ENCODE data around the gene VAPB.

Gene VAPB

DNA sequence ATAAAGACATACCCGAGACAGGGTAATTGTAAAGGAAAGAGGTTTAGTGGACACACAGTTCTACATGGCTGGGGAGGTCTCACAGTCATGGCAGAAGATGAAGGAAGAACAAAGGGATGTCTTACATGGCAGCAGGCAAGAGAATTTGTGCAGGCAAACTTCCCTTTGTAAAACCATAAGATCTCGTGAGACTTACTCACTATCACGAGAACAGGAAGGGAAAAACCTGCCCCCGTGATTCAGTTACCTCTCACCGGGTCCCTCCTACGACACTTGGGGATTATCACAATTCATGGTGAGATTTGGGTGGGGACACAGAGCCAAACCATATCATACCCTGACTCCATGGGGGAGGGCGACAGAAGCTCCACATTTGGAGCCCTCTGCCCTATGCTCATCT, 7.4 kb upstream of the VAPB start:
- DNase-seq: no peak

DNA sequence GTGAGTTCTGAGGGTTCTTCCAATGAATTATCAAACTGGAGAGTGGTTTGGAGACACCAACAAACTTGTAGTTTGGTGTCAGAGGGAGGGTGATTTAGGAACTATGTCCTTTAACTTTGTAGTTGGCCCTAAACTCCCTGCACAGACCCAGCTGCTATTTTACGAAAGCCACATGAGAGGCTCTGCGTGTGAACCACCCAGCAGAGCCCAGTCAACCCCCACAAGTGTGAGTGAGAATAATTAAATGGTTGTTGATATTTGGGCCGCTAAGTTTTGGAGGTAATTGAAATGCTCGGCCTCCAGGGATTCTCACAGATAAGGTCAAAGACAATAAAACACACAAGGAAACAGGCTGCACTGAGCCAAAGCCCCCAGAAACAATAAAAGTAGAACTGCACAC, 6.9 kb upstream of the VAPB start:
- no peak for DNase-seq

DNA sequence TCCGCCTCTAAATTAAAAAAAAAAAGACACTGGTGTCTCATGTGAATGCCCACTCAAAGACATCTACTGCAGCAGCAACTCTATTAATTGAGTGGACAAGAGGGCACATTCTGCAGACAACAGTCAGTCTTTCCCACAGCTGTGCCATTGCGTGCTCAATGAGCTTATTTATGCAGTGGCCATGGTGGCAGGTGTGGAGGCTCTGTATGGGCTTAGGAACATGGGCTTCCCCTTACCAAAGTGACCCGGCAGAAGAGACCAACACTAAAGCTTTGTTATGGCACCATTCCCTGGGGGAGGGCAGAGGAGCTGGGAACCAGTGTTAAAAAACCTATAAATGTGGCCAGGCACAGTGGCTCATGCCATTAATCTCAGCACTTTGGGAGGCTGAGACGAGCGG, 4.2 kb upstream of the VAPB start:
- no peak for DNase-seq

DNA sequence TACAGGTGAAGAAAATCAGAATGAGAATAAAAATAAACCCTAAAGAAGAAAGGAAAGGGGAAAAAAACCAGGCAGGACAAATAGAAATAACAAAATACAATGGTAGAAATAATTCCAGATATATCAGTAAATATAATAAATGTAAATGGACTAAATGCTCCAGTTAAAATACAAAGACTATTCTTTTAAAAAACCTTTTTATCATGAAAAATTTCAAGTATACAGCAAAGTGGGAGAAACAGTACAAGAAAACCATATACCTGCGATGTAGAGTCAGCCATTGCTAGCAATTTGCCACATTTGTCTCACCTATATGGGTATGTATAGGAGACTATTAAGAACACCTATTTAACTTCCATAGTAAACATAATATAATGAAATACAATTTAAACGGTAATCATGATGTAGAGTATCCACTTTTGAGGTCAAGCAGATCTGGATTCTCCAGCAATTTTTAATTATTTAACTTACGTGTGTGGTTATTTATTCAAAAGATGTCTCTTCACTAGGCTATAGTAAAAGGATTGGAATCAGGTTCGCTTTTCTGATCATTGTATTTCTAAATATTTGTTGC, 914 bp upstream of the VAPB start:
- no peak for DNase-seq

DNA sequence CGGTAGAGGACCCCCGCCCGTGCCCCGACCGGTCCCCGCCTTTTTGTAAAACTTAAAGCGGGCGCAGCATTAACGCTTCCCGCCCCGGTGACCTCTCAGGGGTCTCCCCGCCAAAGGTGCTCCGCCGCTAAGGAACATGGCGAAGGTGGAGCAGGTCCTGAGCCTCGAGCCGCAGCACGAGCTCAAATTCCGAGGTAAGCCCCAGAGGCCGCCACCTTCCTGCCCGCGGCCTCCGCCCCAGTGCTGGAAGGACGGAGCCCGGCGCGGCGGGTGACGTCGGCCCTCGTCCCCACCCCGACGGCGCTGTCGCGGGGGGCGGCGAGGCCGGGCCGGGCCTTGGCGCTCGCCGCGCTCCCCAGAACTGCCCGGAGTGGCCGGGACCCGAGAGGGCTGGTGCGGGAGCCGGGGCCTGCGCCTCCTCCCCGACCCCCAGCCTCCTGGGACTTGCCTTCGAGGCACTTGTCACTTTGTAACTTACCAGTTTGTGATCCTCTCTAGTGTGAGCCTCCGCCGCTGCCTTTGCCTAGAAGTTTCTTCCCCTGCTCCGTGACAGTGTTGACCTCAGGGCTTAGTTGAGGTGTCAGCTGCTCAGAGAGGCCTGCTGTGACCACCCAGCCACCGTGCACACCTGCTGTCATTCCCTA, 417 bp downstream of the VAPB start:
- DNase-seq: peak; percentile 61

DNA sequence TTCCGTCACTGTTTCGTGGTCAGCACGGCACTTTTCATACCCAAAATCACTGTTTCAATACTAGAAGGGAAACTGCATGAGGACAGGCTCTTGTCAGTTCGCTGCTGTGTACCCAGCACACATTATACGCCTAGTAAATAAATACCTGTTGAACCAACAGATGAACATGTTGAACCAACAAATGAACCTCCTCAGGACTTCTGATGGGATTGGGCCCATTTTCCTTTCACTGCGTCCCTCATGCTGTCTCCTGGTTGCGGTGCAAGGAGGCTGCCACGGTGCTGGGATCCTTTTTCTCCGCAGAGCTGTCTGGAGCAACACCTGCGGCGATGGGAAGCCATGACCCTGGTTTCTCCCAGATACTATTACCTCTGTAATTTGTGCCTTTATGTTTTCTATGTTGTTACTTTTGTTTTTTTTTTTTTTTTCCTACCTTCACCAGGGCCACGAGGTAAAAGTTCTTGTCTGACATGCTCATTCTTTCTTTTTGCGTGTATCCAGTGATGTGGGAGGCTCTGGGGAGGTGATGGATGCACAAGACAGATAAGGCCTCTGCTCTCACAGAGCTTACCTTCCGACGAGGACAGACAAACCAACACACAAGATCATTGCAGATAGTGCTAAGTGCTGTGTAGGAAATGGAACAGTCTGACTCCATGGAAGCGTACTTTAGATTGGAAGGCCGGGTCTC, 1.1 kb downstream of the VAPB start:
- no peak for DNase-seq

DNA sequence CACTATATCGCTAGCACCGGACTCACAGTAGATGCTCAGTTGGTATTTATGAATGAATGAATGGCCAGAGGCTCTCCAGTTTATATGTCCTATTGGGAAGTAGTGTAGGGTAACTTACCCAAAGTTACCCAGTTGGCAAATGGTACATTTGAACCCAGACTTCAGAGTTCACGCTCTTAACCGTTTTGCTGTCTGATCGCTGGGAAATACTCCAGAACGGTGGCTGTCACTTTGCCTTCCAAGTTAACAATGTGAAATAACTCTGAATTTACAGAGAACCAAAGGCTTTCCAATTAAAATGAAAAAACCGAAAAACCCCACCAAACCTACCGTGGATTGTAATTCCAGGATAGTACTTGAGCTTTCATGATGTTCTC, 1.6 kb downstream of the VAPB start:
- DNase-seq: no peak

DNA sequence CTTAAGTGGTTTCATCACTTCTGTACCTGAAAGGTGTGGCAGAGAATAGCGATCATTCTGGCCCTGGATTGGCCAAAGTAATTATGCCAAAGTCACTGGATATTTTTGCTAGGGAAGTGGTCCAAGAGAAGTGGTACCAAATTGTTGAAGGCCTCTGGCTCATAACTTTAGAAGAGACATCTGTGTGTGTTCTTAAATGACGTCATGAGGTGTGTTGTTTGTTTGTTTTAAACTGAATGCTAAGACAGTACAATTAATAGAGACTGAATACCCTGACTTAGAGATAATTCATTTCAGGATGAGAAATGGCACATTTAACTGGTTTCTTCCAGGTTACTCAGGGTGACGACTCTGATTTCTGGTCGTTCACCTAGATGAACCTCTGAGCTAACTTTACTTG, 3.3 kb downstream of the VAPB start:
- no peak for DNase-seq

DNA sequence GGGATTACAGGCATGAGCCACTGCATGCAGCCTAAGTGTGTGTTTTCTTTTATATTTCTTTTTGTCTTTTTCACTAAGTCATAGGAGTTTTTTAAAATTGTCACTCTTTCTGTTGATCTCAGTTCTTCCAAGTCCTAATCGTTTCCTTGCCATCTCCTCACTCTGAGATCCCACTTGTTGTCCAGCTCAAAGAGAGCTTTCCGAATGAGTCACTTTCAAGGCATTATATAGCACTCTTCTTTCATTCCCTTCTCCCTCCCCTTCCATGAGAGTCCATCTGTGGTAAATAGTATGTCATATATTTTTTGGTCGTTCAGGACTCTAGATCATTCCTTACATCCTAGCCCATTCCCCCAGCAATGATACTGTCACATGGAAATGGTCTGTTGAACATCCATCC, 4.3 kb downstream of the VAPB start:
- no peak for DNase-seq

DNA sequence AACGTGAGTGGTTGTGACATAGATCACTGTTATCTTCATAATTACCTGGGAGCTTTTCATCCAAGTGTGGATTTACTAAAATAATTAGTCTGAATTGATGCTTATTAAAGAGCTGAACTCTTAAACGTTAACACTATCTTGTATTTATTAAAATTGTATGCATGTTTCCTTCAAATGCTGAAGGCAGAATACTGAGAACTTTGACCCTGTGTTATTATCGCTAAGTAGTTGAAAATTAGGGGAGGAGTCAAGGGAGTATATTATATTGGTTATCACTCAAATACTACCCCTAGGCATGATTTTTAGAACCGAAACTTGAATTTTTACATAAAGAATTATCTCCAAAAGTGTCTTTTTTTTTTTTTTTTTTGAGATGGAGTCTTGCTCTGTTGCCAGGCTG, 5.8 kb downstream of the VAPB start:
- no peak for DNase-seq

DNA sequence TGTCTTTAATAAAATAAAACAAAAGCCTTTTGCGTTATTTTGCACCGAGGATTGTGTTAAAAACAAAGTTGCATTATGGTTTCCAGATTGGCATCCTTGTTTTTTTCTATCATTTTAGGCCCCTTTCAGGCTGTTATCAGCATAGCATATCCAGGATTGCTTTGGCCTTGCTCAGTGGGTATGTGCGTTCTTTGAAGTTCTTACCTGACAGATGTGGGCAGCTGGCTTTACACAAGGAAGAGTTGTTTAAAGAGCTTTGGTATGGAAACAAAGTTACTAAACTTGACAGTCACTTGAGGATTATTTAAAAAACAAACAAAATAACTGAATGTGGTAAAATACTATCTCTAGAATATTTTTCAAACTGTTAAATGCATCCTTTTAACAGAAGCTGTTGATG, 6.6 kb downstream of the VAPB start:
- no peak for DNase-seq

DNA sequence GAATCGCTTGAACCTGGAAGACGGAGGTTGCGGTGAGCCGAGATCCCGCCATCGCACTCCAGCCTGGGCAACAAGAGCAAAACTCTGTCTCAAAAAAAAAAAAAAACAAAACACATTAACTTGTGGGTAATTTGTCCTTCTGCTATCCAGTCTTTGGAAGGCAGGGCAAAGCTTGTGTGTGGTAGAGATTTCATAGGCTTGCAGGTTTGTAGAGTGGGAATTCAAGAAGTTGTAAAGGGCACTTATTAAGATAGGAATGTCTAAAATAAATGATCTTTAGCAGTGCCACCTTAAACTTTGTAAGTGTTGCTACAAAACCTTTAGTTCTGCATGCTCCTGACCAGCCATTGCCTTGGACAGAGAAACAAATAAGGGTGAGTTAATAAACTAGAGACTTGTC, 8.4 kb downstream of the VAPB start:
- DNase-seq: no peak

DNA sequence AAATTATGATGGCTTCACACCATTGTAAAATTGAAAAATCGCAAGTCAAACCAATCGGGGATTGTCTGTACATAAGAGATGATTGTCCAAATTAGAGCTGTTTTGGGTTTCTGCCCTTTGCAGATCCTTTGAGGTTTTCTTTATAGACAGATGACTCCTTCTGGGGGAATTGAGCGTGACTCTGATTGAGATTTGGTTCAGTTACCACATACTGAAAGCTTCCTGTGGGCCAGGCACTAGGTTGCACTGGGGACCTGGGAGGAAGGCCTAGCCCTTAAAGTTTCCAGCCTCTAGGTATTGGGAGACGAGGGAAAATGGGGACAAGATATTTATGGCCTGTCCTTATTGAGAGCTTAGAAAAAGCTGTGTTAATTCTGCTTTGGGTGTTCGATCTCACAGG, 9.2 kb downstream of the VAPB start:
- no peak for DNase-seq

DNA sequence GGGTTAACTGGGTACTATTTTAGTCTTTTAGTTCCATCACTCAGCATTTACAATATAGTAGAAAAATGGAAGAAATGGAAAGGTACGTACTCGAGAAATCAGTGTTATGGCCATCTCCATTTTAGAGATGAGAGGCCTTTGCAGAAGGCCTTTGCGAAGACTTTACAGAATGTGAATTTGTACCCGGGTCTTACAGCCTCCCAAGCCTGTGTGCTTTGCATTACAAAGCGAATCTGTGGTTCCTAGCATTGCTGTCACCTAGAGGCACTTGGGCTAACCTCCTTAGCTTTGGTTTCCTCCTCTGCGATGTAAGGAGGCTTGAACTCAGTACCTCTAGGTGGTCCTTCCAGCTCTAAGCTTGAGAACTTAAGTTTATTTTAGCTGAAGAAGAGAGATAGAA, 10.9 kb downstream of the VAPB start:
- DNase-seq: no peak

DNA sequence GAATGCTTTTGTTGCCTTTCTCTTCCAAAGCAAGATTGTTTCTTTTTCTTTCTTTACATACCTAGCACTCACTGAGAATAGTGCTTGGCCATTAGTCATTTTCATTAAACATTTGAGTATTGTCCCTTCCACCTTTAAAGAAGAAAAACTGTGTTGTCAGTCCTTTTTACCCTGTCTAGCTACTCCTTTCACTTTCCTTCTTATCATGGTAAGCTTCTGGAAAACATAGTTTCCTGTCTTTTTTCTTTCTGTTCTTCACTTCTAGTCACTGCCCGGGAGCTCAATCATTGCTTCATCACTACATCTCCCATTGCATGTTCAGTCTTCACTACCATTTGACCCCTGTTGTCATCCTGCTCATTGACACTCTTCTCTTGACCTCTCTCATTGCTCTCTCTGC, 12.1 kb downstream of the VAPB start:
- DNase-seq: peak; percentile 67

DNA sequence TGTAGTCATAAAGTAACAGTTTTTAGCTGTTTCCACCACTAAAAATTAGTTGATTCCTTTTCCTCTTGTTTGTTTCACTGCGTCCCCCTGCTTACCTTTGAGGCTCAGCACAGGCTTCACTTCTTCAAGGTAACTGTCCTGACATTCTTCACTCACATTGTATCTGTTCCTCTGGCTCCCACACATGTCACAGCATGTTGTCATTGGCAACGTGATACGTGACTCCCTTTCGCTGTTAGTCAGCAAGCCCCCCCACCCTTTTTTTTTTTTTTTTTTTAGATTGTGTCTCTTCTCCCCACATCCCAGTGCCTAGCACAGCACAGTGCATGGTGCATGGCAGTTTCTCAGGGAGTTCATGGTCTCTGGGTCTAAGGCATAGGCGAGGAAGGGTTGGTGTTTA, 13.3 kb downstream of the VAPB start:
- no peak for DNase-seq

DNA sequence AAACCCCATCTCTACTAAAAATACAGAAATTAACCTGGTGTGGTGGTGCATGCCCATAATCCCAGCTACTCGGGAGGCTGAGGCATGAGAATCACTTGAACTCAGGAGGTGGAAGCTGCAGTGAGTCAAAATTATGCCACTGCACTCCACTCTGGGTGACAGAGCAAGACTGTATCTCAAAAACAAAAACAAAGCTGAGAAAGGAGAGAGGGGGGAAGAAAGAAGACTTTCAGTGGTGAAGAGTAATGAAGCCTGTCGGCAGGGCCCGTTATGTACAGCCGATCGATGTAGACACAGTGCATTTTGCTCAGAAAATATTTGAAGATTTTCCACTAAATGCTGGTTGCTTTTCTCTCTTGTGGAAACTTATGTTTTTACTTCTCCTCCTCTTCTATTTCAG, 13.8 kb downstream of the VAPB start:
- no peak for DNase-seq

DNA sequence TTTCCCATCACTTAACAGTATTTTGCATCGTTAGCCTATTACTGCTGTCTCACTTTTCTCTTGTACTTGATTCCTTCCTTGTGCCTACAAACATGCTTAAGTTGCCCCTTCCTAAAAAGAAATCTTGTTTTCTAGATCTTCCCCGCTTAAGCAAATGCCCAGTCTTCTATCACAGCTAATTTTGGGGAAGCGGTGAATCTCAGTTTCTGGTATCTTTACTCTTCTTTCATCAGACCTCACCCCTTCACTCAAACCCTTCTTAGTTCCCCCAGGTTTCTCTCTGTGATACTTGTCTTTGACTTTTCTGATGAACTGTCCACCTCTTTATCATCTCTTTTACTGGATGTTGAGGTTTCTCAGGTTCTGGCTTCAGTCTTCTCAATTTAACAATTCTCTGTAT, 14.2 kb downstream of the VAPB start:
- DNase-seq: no peak

DNA sequence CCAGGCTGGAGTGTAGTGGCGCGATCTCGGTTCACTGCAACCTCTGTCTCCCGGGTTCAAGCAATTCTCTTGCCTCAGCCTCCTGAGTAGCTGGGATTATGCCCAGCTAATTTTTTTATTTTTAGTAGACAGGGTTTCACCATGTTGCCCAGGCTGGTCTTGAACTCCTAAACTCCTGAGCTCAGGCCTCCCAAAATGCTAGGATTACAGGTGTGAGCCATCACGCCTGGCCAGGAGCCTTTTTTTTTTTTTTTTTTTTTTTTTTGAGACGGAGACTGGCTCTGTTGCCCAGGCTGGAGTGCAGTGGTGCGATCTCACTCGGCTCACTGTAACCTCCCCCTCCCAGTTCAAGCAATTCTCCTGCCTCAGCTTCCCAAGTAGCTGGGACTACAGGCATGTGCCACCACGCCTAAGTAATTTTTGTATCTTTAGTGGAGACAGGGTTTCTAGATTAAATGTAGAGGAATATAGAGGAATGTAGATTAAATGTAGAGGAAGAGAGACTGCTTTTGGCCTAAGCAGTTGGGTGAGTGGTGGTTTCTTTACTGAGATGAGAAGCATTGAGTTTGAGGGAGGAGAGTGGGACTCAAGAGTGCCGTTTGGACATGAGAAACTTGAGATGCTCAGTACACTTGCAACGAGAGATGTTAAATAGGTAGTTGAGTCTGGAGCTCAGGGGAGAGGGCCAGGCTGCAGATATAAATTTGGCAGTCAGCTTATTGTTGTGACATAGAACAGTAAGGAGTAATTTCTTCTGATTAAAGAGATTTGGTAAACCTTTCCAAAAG, 16.7 kb downstream of the VAPB start:
- no peak for DNase-seq

DNA sequence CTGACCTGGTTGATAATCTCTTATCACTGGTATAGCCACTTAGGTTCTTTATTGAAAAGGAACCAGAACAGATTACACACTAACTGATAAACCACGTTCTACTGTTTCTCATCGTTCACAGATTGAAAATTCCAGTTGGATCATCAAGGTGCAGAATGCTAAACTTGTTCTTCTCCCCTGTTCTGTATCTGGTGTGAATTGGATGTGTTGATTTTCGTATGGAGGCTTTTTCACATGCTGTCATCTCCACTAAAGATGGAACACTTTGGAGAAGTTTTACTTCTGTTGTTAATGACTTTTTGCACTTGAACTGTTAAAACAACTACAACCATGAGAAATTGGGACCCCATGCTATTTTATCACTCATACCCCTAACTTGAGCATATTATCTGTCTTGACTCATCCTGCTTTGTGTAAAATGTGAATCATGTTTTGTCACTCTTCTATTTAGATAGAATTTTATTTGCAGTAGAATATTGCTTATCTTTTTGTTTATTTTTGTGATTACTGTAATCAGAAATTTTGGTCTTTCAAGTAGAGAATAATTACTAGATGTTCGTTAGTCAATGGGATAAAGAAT, 17.5 kb downstream of the VAPB start:
- DNase-seq: no peak

DNA sequence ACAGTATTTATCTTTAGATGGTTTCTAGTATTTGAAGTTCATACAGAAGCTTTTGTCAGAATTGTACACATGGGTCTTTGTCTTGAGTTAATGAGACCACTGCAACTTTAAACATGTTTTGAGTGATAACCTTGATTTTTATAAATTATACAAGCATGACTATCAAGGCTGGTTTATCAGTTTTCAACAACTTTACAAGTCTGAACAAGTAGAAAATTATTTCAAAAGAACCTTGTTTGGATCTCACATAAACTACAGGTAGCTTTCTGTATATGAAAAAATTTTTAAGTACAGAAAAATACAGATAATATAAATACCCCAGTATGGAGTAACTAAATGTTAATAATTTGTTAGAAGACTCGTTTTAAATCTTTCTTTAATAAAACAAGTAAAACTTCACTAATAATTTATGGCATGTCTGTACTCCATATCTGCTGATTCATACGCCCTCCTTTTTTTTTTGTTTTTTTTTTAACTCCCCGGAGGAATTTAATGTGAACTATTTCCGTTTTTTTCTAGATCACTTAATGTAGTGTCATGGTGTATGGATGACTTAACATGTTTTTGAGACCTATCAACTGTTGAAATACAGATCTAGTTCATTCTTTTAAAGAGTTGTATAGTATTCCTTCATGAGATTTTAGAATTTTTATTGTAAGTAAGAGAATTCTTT, 18.3 kb downstream of the VAPB start:
- peak; percentile 54 for DNase-seq

DNA sequence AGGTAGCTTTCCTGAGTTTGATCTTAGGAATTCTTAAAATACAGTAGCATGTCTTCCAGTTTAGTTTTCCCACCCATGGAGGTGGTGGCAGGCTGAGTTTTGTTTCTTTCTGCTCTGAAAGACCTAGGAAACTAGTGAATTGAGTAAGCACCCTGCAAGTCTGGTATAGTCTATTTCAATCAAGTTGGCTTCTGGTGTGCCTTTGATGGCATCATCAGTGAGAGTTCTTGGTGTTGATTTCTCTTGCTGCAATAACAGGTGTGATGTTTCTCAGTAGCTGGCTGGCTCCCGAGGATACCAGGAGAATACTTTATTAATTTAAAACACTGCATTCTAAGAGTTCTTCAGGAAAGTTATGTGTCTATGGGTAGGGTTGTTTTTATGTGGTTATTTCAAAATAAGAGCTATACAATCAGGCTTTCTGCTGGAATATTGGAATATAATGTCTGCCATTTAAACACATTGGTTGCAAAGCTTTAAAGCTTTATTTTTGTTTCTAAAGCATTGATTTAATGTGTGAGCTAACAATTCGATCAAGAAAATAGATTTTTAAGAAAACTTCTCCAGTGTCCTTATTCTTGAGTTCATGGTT, 19.0 kb downstream of the VAPB start:
- DNase-seq: peak; percentile 20

All from suppressor macrophage treated with lipopolysaccharide for 4 hours (primary cell).